Smooth muscle cell (in vitro differentiated cells): ENCODE measurements around the gene DIPK1A. TPM values are rescaled to one million over a fixed set of nuclear protein-coding genes. Genes with fewer than 3 reads are reported as not detected.

Experiments
- DNase-seq: peaks from one replicate; lab custom pipeline; 2025; ENCODE audit not compliant: unreplicated experiment; lab: John Stamatoyannopoulos, UW
- H2AFZ ChIP-seq: fragments of 200-600 bp; sonication (generic); 2 replicates; pipeline ENCODE4 v1.6.0; 2016; ENCODE audit warnings: antibody characterized with exemption, low read depth, mild to moderate bottlenecking
- H3F3A ChIP-seq: fragments of 200-600 bp; sonication (generic); 2 replicates; pipeline ENCODE4 v1.6.0; 2017; ENCODE audit warnings: antibody characterized with exemption, low read depth
- H3K27ac ChIP-seq: fragments of 200-600 bp; sonication (generic); 2 replicates; pipeline ENCODE4 v1.5.1; 2016; ENCODE audit warnings: low read depth, mild to moderate bottlenecking
- H3K27me3 ChIP-seq: fragments of 200-600 bp; sonication (generic); 2 replicates; pipeline ENCODE4 v1.6.1; 2016; ENCODE audit warnings: low read depth, mild to moderate bottlenecking
- H3K36me3 ChIP-seq: fragments of 200-600 bp; sonication (generic); 2 replicates; pipeline ENCODE4 v1.5.1; 2016; ENCODE audit warnings: low read depth
- H3K4me1 ChIP-seq: fragments of 200-600 bp; sonication (generic); 2 replicates; pipeline ENCODE4 v1.5.1; 2016; ENCODE audit warnings: low read depth
- H3K4me2 ChIP-seq: fragments of 200-600 bp; sonication (generic); 2 replicates; pipeline ENCODE4 v1.6.0; 2016; ENCODE audit warnings: mild to moderate bottlenecking
- H3K4me3 ChIP-seq: fragments of 200-600 bp; sonication (generic); 2 replicates; pipeline ENCODE4 v1.5.1; 2016; ENCODE audit warnings: mild to moderate bottlenecking
- H3K79me2 ChIP-seq: fragments of 200-600 bp; sonication (generic); 2 replicates; pipeline ENCODE4 v1.6.0; 2016; ENCODE audit warnings: low read depth, mild to moderate bottlenecking
- H3K9ac ChIP-seq: fragments of 200-600 bp; sonication (generic); 2 replicates; pipeline ENCODE4 v1.6.0; 2016; ENCODE audit warnings: low read depth
- H3K9me3 ChIP-seq: fragments of 200-600 bp; sonication (generic); replicated peaks from 2 replicates; pipeline ENCODE4 v1.5.1; 2016; ENCODE audit warnings: low read depth
- H4K20me1 ChIP-seq: fragments of 200-600 bp; sonication (generic); 2 replicates; pipeline ENCODE4 v1.6.0; 2016; ENCODE audit warnings: low read depth
- WGBS: methylation state at CpG from one replicate; pipeline ENCODE4 v1.1.7; 2016; ENCODE audit warnings: low lambda C conversion rate; 5-methylcytosine and 5-hydroxymethylcytosine counted together
- polyA plus RNA-seq: library from polyadenylated mRNA; unstranded; fragments of >200 nt; fragmentation: Nextera tagmentation; extraction: Ambion mirVana; gene quantifications from 2 replicates; pipeline ENCODE4 v1.2.1, GENCODE V29; 2016
- total RNA-seq: library from RNA; depleted of rRNA; stranded (reverse); fragments of >200 nt; gene quantifications from 2 replicates; pipeline ENCODE4 v1.2.3, GENCODE V29; 2014
- TF ChIP-seq, protein P1 (sequence below): fragments of 200-600 bp; sonication (generic); IDR thresholded peaks from 2 replicates; pipeline ENCODE4 v1.5.1; 2017; ENCODE audit warnings: borderline replicate concordance, mild to moderate bottlenecking, antibody characterized with exemption; ENCODE audit not compliant: insufficient read depth, poor library complexity, severe bottlenecking

The DIPK1A gene
- total and polyA plus RNA-seq, 2 experiments from 2014 or later, result 7.3 to 8.3 TPM

DNA sequence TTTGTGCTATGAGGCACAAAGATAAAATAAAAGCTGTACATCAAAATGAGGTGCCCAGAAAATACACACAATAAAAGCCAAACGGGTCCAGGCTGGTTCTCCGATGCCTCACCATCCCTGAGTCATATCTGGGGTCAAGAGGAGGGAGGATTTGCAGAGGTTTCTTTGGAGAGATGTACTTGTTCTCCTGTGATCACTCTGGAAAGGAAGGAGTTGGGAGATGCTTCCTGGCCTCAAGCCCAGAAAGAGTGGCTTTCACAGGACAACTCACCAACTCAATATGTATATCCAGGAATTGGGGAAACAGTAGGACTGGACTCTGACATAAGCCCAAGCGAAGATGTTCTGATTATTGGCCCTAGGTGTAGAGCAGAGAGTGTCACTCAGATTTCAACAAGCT, 51.9 kb downstream of the DIPK1A start:
- no peak overlapping the region for H3K27ac ChIP-seq
- DNase-seq, result no peak

GRCh38 chr1:92907949-92908684, 53.1 kb downstream of the DIPK1A start:
- no peak for DNase-seq
- H3K4me3 ChIP-seq, result no peak overlapping the region

More for the DNA sequence above, 51.9 kb downstream of the DIPK1A start:
- Histone ChIP-seq H3K9me3 (no peaks in the 10 kb centered on the region), H3K9ac (no peak overlapping the region), H3K36me3 (no peaks in the 10 kb centered on the region), H4K20me1 (no peaks in the 10 kb centered on the region), H3K4me1 (no peaks in the 10 kb centered on the region), H3K4me2 (no peak overlapping the region), H3K4me3 (no peak overlapping the region), H3F3A (no peaks in the 10 kb centered on the region), H3K27me3 (no peaks in the 10 kb centered on the region), H3K79me2 (no peaks in the 10 kb centered on the region), H2AFZ (no peak overlapping the region)
- WGBS, result 84% methylated on average over 3 of the region's 3 CpGs
- TF ChIP-seq, protein P1, sequence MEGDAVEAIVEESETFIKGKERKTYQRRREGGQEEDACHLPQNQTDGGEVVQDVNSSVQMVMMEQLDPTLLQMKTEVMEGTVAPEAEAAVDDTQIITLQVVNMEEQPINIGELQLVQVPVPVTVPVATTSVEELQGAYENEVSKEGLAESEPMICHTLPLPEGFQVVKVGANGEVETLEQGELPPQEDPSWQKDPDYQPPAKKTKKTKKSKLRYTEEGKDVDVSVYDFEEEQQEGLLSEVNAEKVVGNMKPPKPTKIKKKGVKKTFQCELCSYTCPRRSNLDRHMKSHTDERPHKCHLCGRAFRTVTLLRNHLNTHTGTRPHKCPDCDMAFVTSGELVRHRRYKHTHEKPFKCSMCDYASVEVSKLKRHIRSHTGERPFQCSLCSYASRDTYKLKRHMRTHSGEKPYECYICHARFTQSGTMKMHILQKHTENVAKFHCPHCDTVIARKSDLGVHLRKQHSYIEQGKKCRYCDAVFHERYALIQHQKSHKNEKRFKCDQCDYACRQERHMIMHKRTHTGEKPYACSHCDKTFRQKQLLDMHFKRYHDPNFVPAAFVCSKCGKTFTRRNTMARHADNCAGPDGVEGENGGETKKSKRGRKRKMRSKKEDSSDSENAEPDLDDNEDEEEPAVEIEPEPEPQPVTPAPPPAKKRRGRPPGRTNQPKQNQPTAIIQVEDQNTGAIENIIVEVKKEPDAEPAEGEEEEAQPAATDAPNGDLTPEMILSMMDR, result no peak

GRCh38 chr1:92903765-92904164, 57.5 kb downstream of the DIPK1A start:
- Histone ChIP-seq H4K20me1 (no peaks in the 10 kb centered on the region), H3K4me2 (no peak overlapping the region), H3K36me3 (no peaks in the 10 kb centered on the region), H3K27me3 (no peaks in the 10 kb centered on the region), H3F3A (no peaks in the 10 kb centered on the region), H3K79me2 (no peaks in the 10 kb centered on the region), H3K4me1 (no peaks in the 10 kb centered on the region), H3K9me3 (no peaks in the 10 kb centered on the region), H3K4me3 (no peak overlapping the region), H2AFZ (no peak overlapping the region), H3K9ac (no peak overlapping the region), H3K27ac (no peak overlapping the region)
- WGBS, result 92% methylated on average over 1 of the region's 1 CpG
- TF ChIP-seq, protein P1, result no peak
- DNase-seq, result no peak

More at GRCh38 chr1:92907949-92908684, 53.1 kb downstream of the DIPK1A start:
- Histone ChIP-seq H3K4me1 (no peaks in the 10 kb centered on the region), H3K4me2 (no peak overlapping the region), H3K79me2 (no peaks in the 10 kb centered on the region), H3F3A (no peaks in the 10 kb centered on the region), H3K36me3 (no peaks in the 10 kb centered on the region), H3K9me3 (no peaks in the 10 kb centered on the region), H3K27ac (no peak overlapping the region), H4K20me1 (no peaks in the 10 kb centered on the region), H3K9ac (no peak overlapping the region), H3K27me3 (no peaks in the 10 kb centered on the region), H2AFZ (no peak overlapping the region)
- TF ChIP-seq, protein P1, result no peak
- WGBS, result 73% methylated on average over 2 of the region's 2 CpGs

- Histone ChIP-seq H3K27ac (no peak overlapping the region), H3F3A (no peaks in the 10 kb centered on the region), H3K9me3 (no peaks in the 10 kb centered on the region), H3K36me3 (no peaks in the 10 kb centered on the region), H3K79me2 (no peaks in the 10 kb centered on the region), H3K4me3 (no peak overlapping the region), H2AFZ (no peak overlapping the region), H3K4me1 (no peaks in the 10 kb centered on the region), H3K9ac (no peak overlapping the region), H3K27me3 (no peaks in the 10 kb centered on the region), H4K20me1 (no peaks in the 10 kb centered on the region), H3K4me2 (no peak overlapping the region)
- WGBS, result 87% methylated on average over 1 of the region's 1 CpG
- TF ChIP-seq, protein P1, result no peak
- DNase-seq, result no peak
These were observed 58.9 kb downstream of the DIPK1A start for GRCh38 chr1:92902406-92902744.
